Dendritic cell treated with granulocyte-macrophage colony-stimulating factor and Interleukin-4, amounts not matched to agents 40 ng/mL and 50 ng/mL, for 4 days (primary cell): ENCODE results near the gene PRKN.

Source experiments
- H3K27ac Mint-ChIP-seq: one replicate; pipeline ENCODE4 v1.8.0; 2022; ENCODE audit warnings: mild to moderate bottlenecking, mixed read lengths
- H3K27me3 Mint-ChIP-seq: one replicate; pipeline ENCODE4 v1.8.0; 2022; ENCODE audit warnings: mild to moderate bottlenecking, mixed read lengths
- H3K36me3 Mint-ChIP-seq: one replicate; pipeline ENCODE4 v1.8.0; 2022; ENCODE audit warnings: low read depth, mixed read lengths
- H3K4me1 Mint-ChIP-seq: one replicate; pipeline ENCODE4 v1.8.0; 2022; ENCODE audit warnings: low read depth, mixed read lengths
- H3K4me3 Mint-ChIP-seq: one replicate; pipeline ENCODE4 v1.8.0; 2022; ENCODE audit warnings: mild to moderate bottlenecking, moderate library complexity, mixed read lengths
- H3K9me3 Mint-ChIP-seq: one replicate; pipeline ENCODE4 v1.8.0; 2022; ENCODE audit warnings: mixed read lengths
- intact Hi-C: fragments of 100-400 bp; cut with micrococcal nuclease; formaldehyde crosslinking; loops from one replicate; pipeline ENCODE4 v1.15.0; 2022

Gene PRKN

GRCh38 chr6:162726947-162727321 lies 632 bp downstream of the PRKN start:
- Mint-ChIP-seq H3K4me3 (peak overlapping the region; percentile 87), H3K27me3 (peaks cover 2% of the 10 kb centered on the region), H3K9me3 (no peaks in the 10 kb centered on the region), H3K4me1 (peaks cover 14% of the 10 kb centered on the region), H3K36me3 (no peaks in the 10 kb centered on the region), H3K27ac (peak overlapping the region; percentile 82)
- intact Hi-C loops, result loop anchor here (10.0 kb wide), 1 partner anchor 1732 kb away; the partner anchor contains the start of gene MAP3K4

- Mint-ChIP-seq H3K27me3 (no peaks in the 10 kb centered on the region), H3K9me3 (no peaks in the 10 kb centered on the region), H3K36me3 (no peaks in the 10 kb centered on the region), H3K4me3 (no peak overlapping the region), H3K27ac (no peak overlapping the region), H3K4me1 (peaks cover 9% of the 10 kb centered on the region)
- intact Hi-C loops, result loop anchor here (10.0 kb wide), 1 partner anchor 1728 kb away; the partner anchor contains the start of gene MAP3K4
These were observed 4.9 kb downstream of the PRKN start for GRCh38 chr6:162722633-162723032.

- Mint-ChIP-seq H3K4me3 (no peak overlapping the region), H3K27me3 (no peaks in the 10 kb centered on the region), H3K27ac (no peak overlapping the region), H3K4me1 (peaks cover 9% of the 10 kb centered on the region), H3K9me3 (peaks cover under 1% of the 10 kb centered on the region), H3K36me3 (no peaks in the 10 kb centered on the region)
- intact Hi-C loops, result loop anchor here (10.0 kb wide), 1 partner anchor 1727 kb away; the partner anchor contains the start of gene MAP3K4
These were observed 5.3 kb downstream of the PRKN start for GRCh38 chr6:162722226-162722625.

GRCh38 chr6:162721404-162721687 lies 6.2 kb downstream of the PRKN start:
- Mint-ChIP-seq H3K27me3 (no peaks in the 10 kb centered on the region), H3K9me3 (peaks cover 9% of the 10 kb centered on the region), H3K4me1 (no peaks in the 10 kb centered on the region), H3K27ac (no peak overlapping the region), H3K4me3 (no peak overlapping the region), H3K36me3 (no peaks in the 10 kb centered on the region)
- intact Hi-C loops, result loop anchor here (10.0 kb wide), 1 partner anchor 1727 kb away; the partner anchor contains the start of gene MAP3K4

GRCh38 chr6:162719528-162719927 lies 8.0 kb downstream of the PRKN start:
- Mint-ChIP-seq H3K9me3 (peaks cover 9% of the 10 kb centered on the region), H3K4me3 (no peak overlapping the region), H3K27ac (no peak overlapping the region), H3K36me3 (no peaks in the 10 kb centered on the region), H3K4me1 (no peaks in the 10 kb centered on the region), H3K27me3 (no peaks in the 10 kb centered on the region)
- intact Hi-C loops, result no loop called here

GRCh38 chr6:162715601-162716000 lies 12.0 kb downstream of the PRKN start:
- no peak overlapping the region for H3K27ac Mint-ChIP-seq

GRCh38 chr6:162713974-162714780 lies 13.4 kb downstream of the PRKN start:
- Mint-ChIP-seq H3K9me3 (peaks cover 9% of the 10 kb centered on the region), H3K27ac (no peak overlapping the region), H3K27me3 (no peaks in the 10 kb centered on the region), H3K36me3 (no peaks in the 10 kb centered on the region), H3K4me3 (no peak overlapping the region), H3K4me1 (peaks cover 10% of the 10 kb centered on the region)
- intact Hi-C loops, result no loop called here

More at GRCh38 chr6:162715601-162716000, 12.0 kb downstream of the PRKN start:
- Mint-ChIP-seq H3K9me3 (peaks cover 9% of the 10 kb centered on the region), H3K4me3 (no peak overlapping the region), H3K4me1 (peaks cover 10% of the 10 kb centered on the region), H3K27me3 (no peaks in the 10 kb centered on the region), H3K36me3 (no peaks in the 10 kb centered on the region)
- intact Hi-C loops, result no loop called here

GRCh38 chr6:162712694-162713093 lies 14.9 kb downstream of the PRKN start:
- H3K36me3 Mint-ChIP-seq, result no peaks in the 10 kb centered on the region
- no peaks in the 10 kb centered on the region for H3K27me3 Mint-ChIP-seq
- intact Hi-C loops, result no loop called here
- H3K4me1 Mint-ChIP-seq, result peaks cover 10% of the 10 kb centered on the region
- no peak overlapping the region for H3K4me3 Mint-ChIP-seq
- no peak overlapping the region for H3K27ac Mint-ChIP-seq
- H3K9me3 Mint-ChIP-seq, result peaks cover 9% of the 10 kb centered on the region

- H3K27me3 Mint-ChIP-seq, result no peaks in the 10 kb centered on the region
- intact Hi-C loops, result no loop called here
- no peak overlapping the region for H3K27ac Mint-ChIP-seq
- peaks cover 11% of the 10 kb centered on the region for H3K4me1 Mint-ChIP-seq
- no peaks in the 10 kb centered on the region for H3K9me3 Mint-ChIP-seq
- H3K36me3 Mint-ChIP-seq, result no peaks in the 10 kb centered on the region
- H3K4me3 Mint-ChIP-seq, result no peak overlapping the region
These were observed 16.2 kb downstream of the PRKN start for GRCh38 chr6:162711376-162711775.

GRCh38 chr6:162710936-162711335 lies 16.6 kb downstream of the PRKN start:
- Mint-ChIP-seq H3K27ac (no peak overlapping the region), H3K9me3 (no peaks in the 10 kb centered on the region), H3K4me1 (peaks cover 15% of the 10 kb centered on the region), H3K36me3 (no peaks in the 10 kb centered on the region), H3K4me3 (no peak overlapping the region), H3K27me3 (no peaks in the 10 kb centered on the region)
- intact Hi-C loops, result no loop called here

GRCh38 chr6:162710419-162710818 lies 17.1 kb downstream of the PRKN start:
- Mint-ChIP-seq H3K27me3 (no peaks in the 10 kb centered on the region), H3K4me3 (no peak overlapping the region), H3K36me3 (no peaks in the 10 kb centered on the region), H3K27ac (no peak overlapping the region), H3K9me3 (no peaks in the 10 kb centered on the region), H3K4me1 (peaks cover 15% of the 10 kb centered on the region)
- intact Hi-C loops, result no loop called here

- no peaks in the 10 kb centered on the region for H3K27me3 Mint-ChIP-seq
- H3K4me3 Mint-ChIP-seq, result no peak overlapping the region
- no peaks in the 10 kb centered on the region for H3K9me3 Mint-ChIP-seq
- H3K36me3 Mint-ChIP-seq, result no peaks in the 10 kb centered on the region
- H3K27ac Mint-ChIP-seq, result no peak overlapping the region
- intact Hi-C loops, result no loop called here
- H3K4me1 Mint-ChIP-seq, result peaks cover 15% of the 10 kb centered on the region
These were observed 18.1 kb downstream of the PRKN start for GRCh38 chr6:162709431-162709830.

GRCh38 chr6:162708971-162709370 lies 18.6 kb downstream of the PRKN start:
- H3K9me3 Mint-ChIP-seq, result no peaks in the 10 kb centered on the region
- H3K4me3 Mint-ChIP-seq, result no peak overlapping the region
- peaks cover 15% of the 10 kb centered on the region for H3K4me1 Mint-ChIP-seq
- H3K36me3 Mint-ChIP-seq, result no peaks in the 10 kb centered on the region
- no peaks in the 10 kb centered on the region for H3K27me3 Mint-ChIP-seq
- intact Hi-C loops, result no loop called here
- no peak overlapping the region for H3K27ac Mint-ChIP-seq

GRCh38 chr6:162706232-162706631 lies 21.3 kb downstream of the PRKN start:
- H3K9me3 Mint-ChIP-seq, result no peaks in the 10 kb centered on the region
- peak overlapping the region; percentile 75 for H3K27ac Mint-ChIP-seq
- peak overlapping the region; percentile 50 for H3K4me3 Mint-ChIP-seq
- no peaks in the 10 kb centered on the region for H3K36me3 Mint-ChIP-seq
- no peaks in the 10 kb centered on the region for H3K27me3 Mint-ChIP-seq
- intact Hi-C loops, result no loop called here
- H3K4me1 Mint-ChIP-seq, result peaks cover 5% of the 10 kb centered on the region

GRCh38 chr6:162705736-162706135 lies 21.8 kb downstream of the PRKN start:
- H3K27me3 Mint-ChIP-seq, result no peaks in the 10 kb centered on the region
- no peaks in the 10 kb centered on the region for H3K9me3 Mint-ChIP-seq
- no peak overlapping the region for H3K4me3 Mint-ChIP-seq
- peak overlapping the region; percentile 75 for H3K27ac Mint-ChIP-seq
- H3K36me3 Mint-ChIP-seq, result no peaks in the 10 kb centered on the region
- H3K4me1 Mint-ChIP-seq, result peaks cover 5% of the 10 kb centered on the region
- intact Hi-C loops, result no loop called here
